ENCODE results near the gene MICAL2.

The MICAL2 gene

GRCh38 chr11:12251666-12252560 lies 141.5 kb downstream of the MICAL2 start:
- Histone ChIP-seq H3K79me2 (ENCODE audit: low read length) (no peaks in the 10 kb centered on the region), H4K20me1 (ENCODE audit: insufficient read depth, low read length) (no peaks in the 10 kb centered on the region), H3K27ac (ENCODE audit: low read length) (no peak overlapping the region), H3K36me3 (replicated peaks; ENCODE audit: low read depth, low read length) (no peaks in the 10 kb centered on the region), H3K4me3 (ENCODE audit: low read length) (no peak overlapping the region), H3K9me3 (ENCODE audit: insufficient read depth, low read length) (no peaks in the 10 kb centered on the region), H3K4me2 (ENCODE audit: low read length) (no peak overlapping the region), H3K27me3 (ENCODE audit: low read depth, low read length) (no peaks in the 10 kb centered on the region; the same call in 1 of the 2 replicates), H2AFZ (ENCODE audit: low read depth, low read length) (no peak overlapping the region), H3K4me1 (ENCODE audit: low read length) (0 out of 2 replicates have a peak, but pooled peaks cover 4% of the 10 kb centered on the region), H3K9ac (ENCODE audit: low read length) (no peak overlapping the region)
- TF ChIP-seq EZH2phosphoT487 (IDR thresholded peaks at IDR 0.05; ENCODE audit: low read depth) (no peak), CTCF (IDR thresholded peaks at IDR 0.05; ENCODE audit: low read depth, low read length) (no peak)

- no peak for TF ChIP-seq EZH2phosphoT487 (IDR thresholded peaks at IDR 0.05; ENCODE audit: low read depth)
- TF ChIP-seq CTCF (IDR thresholded peaks at IDR 0.05; ENCODE audit: low read depth, low read length), result no peak
- Histone ChIP-seq H3K79me2 (ENCODE audit: low read length) (no peaks in the 10 kb centered on the region), H3K36me3 (replicated peaks; ENCODE audit: low read depth, low read length) (no peaks in the 10 kb centered on the region), H3K4me3 (ENCODE audit: low read length) (no peak overlapping the region), H3K9ac (ENCODE audit: low read length) (no peak overlapping the region), H3K27ac (ENCODE audit: low read length) (no peak overlapping the region), H2AFZ (ENCODE audit: low read depth, low read length) (no peak overlapping the region), H3K4me1 (ENCODE audit: low read length) (0 out of 2 replicates have a peak, but pooled peaks cover 4% of the 10 kb centered on the region), H4K20me1 (ENCODE audit: insufficient read depth, low read length) (no peaks in the 10 kb centered on the region), H3K9me3 (ENCODE audit: insufficient read depth, low read length) (no peaks in the 10 kb centered on the region), H3K4me2 (ENCODE audit: low read length) (no peak overlapping the region), H3K27me3 (ENCODE audit: low read depth, low read length) (no peaks in the 10 kb centered on the region; the same call in 1 of the 2 replicates)
Observed at GRCh38 chr11:12253843-12254281, 143.5 kb downstream of the MICAL2 start.

GRCh38 chr11:12258451-12258850 lies 148.1 kb downstream of the MICAL2 start:
- H3K27me3 ChIP-seq (ENCODE audit: low read depth, low read length), result peaks cover 13% of the 10 kb centered on the region
- H3K4me3 ChIP-seq (ENCODE audit: low read length), result no peak overlapping the region
- no peak overlapping the region for H3K4me2 ChIP-seq (ENCODE audit: low read length)
- TF ChIP-seq EZH2phosphoT487 (IDR thresholded peaks at IDR 0.05; ENCODE audit: low read depth) (no peak), CTCF (IDR thresholded peaks at IDR 0.05; ENCODE audit: low read depth, low read length) (no peak)
- no peak overlapping the region for H2AFZ ChIP-seq (ENCODE audit: low read depth, low read length)
- no peak overlapping the region for H3K27ac ChIP-seq (ENCODE audit: low read length)
- 0 out of 2 replicates have a peak, but pooled peaks cover 4% of the 10 kb centered on the region for H3K4me1 ChIP-seq (ENCODE audit: low read length)
- H3K9me3 ChIP-seq (ENCODE audit: insufficient read depth, low read length), result no peaks in the 10 kb centered on the region
- no peaks in the 10 kb centered on the region for H3K36me3 ChIP-seq (replicated peaks; ENCODE audit: low read depth, low read length)
- no peak overlapping the region for H3K9ac ChIP-seq (ENCODE audit: low read length)
- no peaks in the 10 kb centered on the region for H4K20me1 ChIP-seq (ENCODE audit: insufficient read depth, low read length)
- H3K79me2 ChIP-seq (ENCODE audit: low read length), result no peaks in the 10 kb centered on the region

- H3K9me3 ChIP-seq (ENCODE audit: insufficient read depth, low read length), result no peaks in the 10 kb centered on the region
- H2AFZ ChIP-seq (ENCODE audit: low read depth, low read length), result no peak overlapping the region
- no peaks in the 10 kb centered on the region for H3K4me1 ChIP-seq (ENCODE audit: low read length)
- no peak overlapping the region for H3K4me2 ChIP-seq (ENCODE audit: low read length)
- no peaks in the 10 kb centered on the region for H4K20me1 ChIP-seq (ENCODE audit: insufficient read depth, low read length)
- H3K27me3 ChIP-seq (ENCODE audit: low read depth, low read length), result peaks cover 13% of the 10 kb centered on the region
- no peak overlapping the region for H3K9ac ChIP-seq (ENCODE audit: low read length)
- no peak overlapping the region for H3K27ac ChIP-seq (ENCODE audit: low read length)
- TF ChIP-seq CTCF (IDR thresholded peaks at IDR 0.05; ENCODE audit: low read depth, low read length) (no peak), EZH2phosphoT487 (IDR thresholded peaks at IDR 0.05; ENCODE audit: low read depth) (no peak)
- no peak overlapping the region for H3K4me3 ChIP-seq (ENCODE audit: low read length)
- no peaks in the 10 kb centered on the region for H3K36me3 ChIP-seq (replicated peaks; ENCODE audit: low read depth, low read length)
- H3K79me2 ChIP-seq (ENCODE audit: low read length), result no peaks in the 10 kb centered on the region
Observed at GRCh38 chr11:12259956-12260355, 149.6 kb downstream of the MICAL2 start.
